ENCODE data around the gene GNB1L. TPM values are rescaled to one million over a fixed set of nuclear protein-coding genes. Genes with fewer than 3 reads are reported as not detected.

Gene GNB1L
- polyA plus RNA-seq, 3 donors = 3.4 to 6.0 (median 4.8) TPM

DNA sequence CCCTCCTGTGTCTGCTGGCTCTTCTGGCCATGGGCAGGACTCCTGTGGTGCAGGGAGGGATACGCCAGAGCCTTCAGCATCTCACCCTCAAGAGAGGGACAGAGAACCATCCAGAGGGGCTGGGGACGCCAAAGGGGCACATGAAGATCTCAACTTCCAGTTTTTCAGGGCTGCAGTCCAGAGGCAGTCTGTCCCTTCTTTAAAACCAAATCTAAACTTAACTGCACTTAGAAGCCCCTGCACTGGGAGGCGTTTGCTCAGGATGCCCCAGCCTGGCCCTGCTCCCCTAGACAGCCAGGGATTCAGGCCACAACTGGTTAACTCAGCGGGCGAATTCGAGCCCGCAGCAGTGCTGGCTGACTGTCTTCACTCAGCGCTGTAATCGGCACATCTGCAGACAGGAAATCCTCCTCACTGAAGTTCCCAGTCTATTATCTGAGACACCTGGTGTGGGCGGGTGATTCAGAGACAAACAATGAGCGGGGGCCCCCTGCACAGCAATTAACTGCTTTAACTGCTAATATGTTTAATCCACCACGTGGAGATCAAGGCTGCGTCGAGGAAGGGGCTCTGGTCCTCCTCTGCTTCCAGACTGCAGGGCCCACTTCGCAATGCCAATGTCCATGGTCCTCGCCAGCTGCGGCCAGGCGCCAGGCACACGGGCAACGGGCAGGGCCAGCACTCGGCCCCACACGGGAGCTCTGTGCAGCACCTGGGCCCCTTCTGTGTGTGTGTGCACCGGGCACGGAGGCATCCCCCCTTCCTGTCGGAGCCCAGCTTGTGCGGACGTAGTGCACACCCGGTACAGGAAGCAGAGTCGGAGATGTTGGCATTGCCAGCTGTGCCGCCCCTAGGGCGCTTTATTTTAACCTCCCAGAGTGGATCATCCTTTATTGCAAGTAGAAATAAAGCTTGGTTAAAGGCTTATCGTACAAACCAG lies 36.9 kb upstream of the GNB1L start:
- peaks cover 29 to 37% of the 10 kb centered on the region in 2 donors for H3K4me1 ChIP-seq (ENCODE audit: control insufficient read depth in 1 of 2, insufficient read depth in 2 of 2, low read length in 2 of 2)
- Mint-ChIP-seq H3K27ac (no peak overlapping the region), H3K27me3 (ENCODE audit: low read depth in 3 of 3) (peaks cover 2 to 8% (median 4%) of the 10 kb centered on the region in 3 donors), H3K9me3 (peaks cover 0 to 2% (median 0%) of the 10 kb centered on the region in 7 donors), H3K36me3 (peaks cover 52 to 79% of the 10 kb centered on the region in 2 donors), H3K4me3 (peak overlapping the region; percentile 27 to 58), H3K4me1 (peaks cover 33% of the 10 kb centered on the region)
- peaks cover 38 to 43% of the 10 kb centered on the region in 2 donors for H3K36me3 ChIP-seq (replicated peaks in 1 of 2; ENCODE audit: control insufficient read depth in 1 of 2, insufficient read depth in 2 of 2, low read length in 2 of 2)
- H3K4me3 ChIP-seq (replicated peaks in 1 of 3; ENCODE audit: low read depth in 2 of 3, low read length in 3 of 3) = peak overlapping the region in 1 of 3 experiments; percentile 17
- H3K4me2 ChIP-seq (replicated peaks; ENCODE audit: extremely low read depth, low read length, poor library complexity, severe bottlenecking) = peak overlapping the region; percentile 21
- TF ChIP-seq, protein P1, sequence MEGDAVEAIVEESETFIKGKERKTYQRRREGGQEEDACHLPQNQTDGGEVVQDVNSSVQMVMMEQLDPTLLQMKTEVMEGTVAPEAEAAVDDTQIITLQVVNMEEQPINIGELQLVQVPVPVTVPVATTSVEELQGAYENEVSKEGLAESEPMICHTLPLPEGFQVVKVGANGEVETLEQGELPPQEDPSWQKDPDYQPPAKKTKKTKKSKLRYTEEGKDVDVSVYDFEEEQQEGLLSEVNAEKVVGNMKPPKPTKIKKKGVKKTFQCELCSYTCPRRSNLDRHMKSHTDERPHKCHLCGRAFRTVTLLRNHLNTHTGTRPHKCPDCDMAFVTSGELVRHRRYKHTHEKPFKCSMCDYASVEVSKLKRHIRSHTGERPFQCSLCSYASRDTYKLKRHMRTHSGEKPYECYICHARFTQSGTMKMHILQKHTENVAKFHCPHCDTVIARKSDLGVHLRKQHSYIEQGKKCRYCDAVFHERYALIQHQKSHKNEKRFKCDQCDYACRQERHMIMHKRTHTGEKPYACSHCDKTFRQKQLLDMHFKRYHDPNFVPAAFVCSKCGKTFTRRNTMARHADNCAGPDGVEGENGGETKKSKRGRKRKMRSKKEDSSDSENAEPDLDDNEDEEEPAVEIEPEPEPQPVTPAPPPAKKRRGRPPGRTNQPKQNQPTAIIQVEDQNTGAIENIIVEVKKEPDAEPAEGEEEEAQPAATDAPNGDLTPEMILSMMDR (IDR thresholded peaks at IDR 0.05) = no peak
- intact Hi-C loops (cut with micrococcal nuclease) = no loop called here
- H4K20me1 ChIP-seq (ENCODE audit: insufficient read depth, low read length) = peaks cover 7% of the 10 kb centered on the region
- WGBS (ENCODE audit: insufficient coverage) = 4% methylated on average over 21 of the region's 32 CpGs
- H3K27ac ChIP-seq (ENCODE audit: low read depth in 1 of 2, low read length in 2 of 2) = no peak overlapping the region
- H3K9me3 ChIP-seq (replicated peaks in 1 of 2; ENCODE audit: control insufficient read depth in 1 of 2, insufficient read depth in 1 of 2, low read length in 2 of 2) = no peaks in the 10 kb centered on the region
- H3K27me3 ChIP-seq (ENCODE audit: control insufficient read depth in 2 of 2, insufficient read depth in 2 of 2, low read length in 2 of 2) = no peaks in the 10 kb centered on the region
- H2AFZ ChIP-seq (ENCODE audit: insufficient read depth, low read depth, low read length, poor library complexity, severe bottlenecking) = no peak overlapping the region
- H3K9ac ChIP-seq (ENCODE audit: insufficient read depth, low read length, poor library complexity, severe bottlenecking) = peak overlapping the region; percentile 42
- no peaks in the 10 kb centered on the region for H3K79me2 ChIP-seq (ENCODE audit: insufficient read depth, low read length)
- DNase-seq = no peak

DNA sequence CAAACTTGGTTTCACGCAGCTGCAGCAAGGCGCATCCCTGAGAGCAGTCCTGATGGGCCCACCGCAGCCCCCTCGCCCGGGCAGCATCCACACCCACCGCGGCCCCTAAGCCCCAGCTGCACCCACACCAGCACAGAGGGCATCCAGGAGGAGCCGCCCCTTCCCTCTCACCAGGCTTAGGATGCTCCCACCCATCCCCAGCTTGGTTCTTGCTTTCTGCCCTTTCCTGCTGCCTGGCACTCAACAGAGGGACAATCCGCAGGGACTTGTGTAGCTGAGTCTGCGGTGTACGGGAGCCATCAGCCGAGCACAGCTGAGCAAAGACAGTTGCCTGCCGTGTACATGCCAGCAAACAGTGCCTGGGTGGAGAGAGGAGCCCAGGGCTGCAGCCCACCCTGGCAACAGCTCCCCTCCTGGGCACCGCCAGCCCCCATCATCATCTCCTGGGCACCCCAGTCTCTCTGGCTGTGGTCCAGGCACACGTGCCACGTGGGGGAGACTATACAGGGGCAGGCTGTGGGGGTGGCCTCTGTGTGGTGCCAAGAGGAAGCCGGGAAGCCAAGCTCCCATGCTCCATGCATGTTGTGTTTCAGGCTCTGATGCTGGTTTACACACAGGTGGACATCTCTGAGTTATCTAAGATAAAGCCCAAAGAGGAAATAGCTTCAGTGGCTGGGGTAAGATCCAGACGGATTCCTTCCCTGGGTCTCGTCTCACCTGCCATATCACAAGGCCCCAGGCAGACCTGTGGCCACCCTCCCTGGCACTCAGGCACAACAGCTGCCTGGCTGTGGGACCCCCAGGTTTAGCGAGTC lies 36.0 kb upstream of the GNB1L start:
- TF ChIP-seq, protein P1 (IDR thresholded peaks at IDR 0.05) = no peak
- no peak overlapping the region for H3K4me3 ChIP-seq (replicated peaks in 1 of 3; ENCODE audit: low read depth in 2 of 3, low read length in 3 of 3)
- intact Hi-C loops (cut with micrococcal nuclease) = no loop called here
- H2AFZ ChIP-seq (ENCODE audit: insufficient read depth, low read depth, low read length, poor library complexity, severe bottlenecking) = no peak overlapping the region
- H3K27me3 ChIP-seq (ENCODE audit: control insufficient read depth in 2 of 2, insufficient read depth in 2 of 2, low read length in 2 of 2) = no peaks in the 10 kb centered on the region
- no peak overlapping the region for H3K27ac ChIP-seq (ENCODE audit: low read depth in 1 of 2, low read length in 2 of 2)
- H3K4me2 ChIP-seq (replicated peaks; ENCODE audit: extremely low read depth, low read length, poor library complexity, severe bottlenecking) = no peak overlapping the region
- peaks cover 7% of the 10 kb centered on the region for H4K20me1 ChIP-seq (ENCODE audit: insufficient read depth, low read length)
- peaks cover 0 to 2% (median 0%) of the 10 kb centered on the region in 7 donors for H3K9me3 Mint-ChIP-seq
- peaks cover 46 to 74% of the 10 kb centered on the region in 2 donors for H3K36me3 Mint-ChIP-seq
- no peak for DNase-seq
- no peaks in the 10 kb centered on the region for H3K79me2 ChIP-seq (ENCODE audit: insufficient read depth, low read length)
- WGBS (ENCODE audit: insufficient coverage) = 73% methylated on average over 18 of the region's 20 CpGs
- H3K36me3 ChIP-seq (replicated peaks in 1 of 2; ENCODE audit: control insufficient read depth in 1 of 2, insufficient read depth in 2 of 2, low read length in 2 of 2) = peaks cover 32 to 35% of the 10 kb centered on the region in 2 donors
- H3K4me1 ChIP-seq (ENCODE audit: control insufficient read depth in 1 of 2, insufficient read depth in 2 of 2, low read length in 2 of 2) = peaks cover 38 to 46% of the 10 kb centered on the region in 2 donors
- H3K27ac Mint-ChIP-seq = no peak overlapping the region
- no peaks in the 10 kb centered on the region for H3K9me3 ChIP-seq (replicated peaks in 1 of 2; ENCODE audit: control insufficient read depth in 1 of 2, insufficient read depth in 1 of 2, low read length in 2 of 2)
- peaks cover 42% of the 10 kb centered on the region for H3K4me1 Mint-ChIP-seq
- H3K27me3 Mint-ChIP-seq (ENCODE audit: low read depth in 3 of 3) = peaks cover 2 to 8% (median 4%) of the 10 kb centered on the region in 3 donors
- peak overlapping the region; percentile 42 for H3K9ac ChIP-seq (ENCODE audit: insufficient read depth, low read length, poor library complexity, severe bottlenecking)
- H3K4me3 Mint-ChIP-seq = no peak overlapping the region
